GM12873 (cell line): Measurements from ENCODE around the gene KLHL10.

Source experiments
- TF ChIP-seq, protein P1 (sequence below): IDR thresholded peaks from 2 replicates; pipeline ENCODE4 v1.5.1; 2012; ENCODE audit warnings: low read depth, mild to moderate bottlenecking, moderate library complexity, low read length, control low read depth; ENCODE audit not compliant: insufficient read depth; ENCODE audit errors: missing control alignments

Gene KLHL10

DNA sequence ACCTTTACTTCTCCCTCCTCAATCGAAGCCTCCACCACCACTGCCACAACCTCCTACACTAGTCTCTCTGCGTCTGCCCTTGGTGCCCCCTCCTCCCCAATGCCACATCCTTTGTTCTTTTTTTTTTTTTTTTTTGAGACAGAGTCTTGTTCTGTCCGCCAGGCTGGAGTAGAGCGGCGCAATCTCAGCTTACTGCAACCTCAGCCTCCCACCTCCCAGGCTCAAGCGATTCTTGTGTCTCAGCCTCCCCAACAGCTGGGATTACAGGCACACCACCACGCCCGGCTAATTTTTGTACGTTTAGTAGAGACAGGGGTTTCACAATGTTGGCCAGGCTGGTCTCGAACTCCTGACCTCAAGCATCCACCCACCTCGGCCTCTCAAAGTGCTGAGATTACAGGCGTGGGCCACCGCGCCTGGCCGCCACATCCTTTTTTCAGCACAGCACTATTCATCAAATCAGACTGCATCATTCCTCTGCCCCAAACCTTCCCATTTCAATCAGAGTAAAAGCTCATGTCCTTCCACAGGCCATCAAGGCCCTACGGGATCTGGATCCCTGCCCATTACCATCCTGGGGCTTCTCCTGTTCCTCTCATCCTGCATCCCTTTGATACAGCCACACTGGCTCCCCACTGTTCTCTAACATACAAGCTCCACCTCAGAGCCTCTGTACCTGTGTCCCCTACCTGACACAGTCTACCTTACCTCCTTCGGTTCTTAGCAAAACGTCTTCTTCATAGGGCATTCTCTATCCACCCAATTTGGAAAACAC is 25.6 kb downstream of the KLHL10 start:
- TF ChIP-seq, protein P1, sequence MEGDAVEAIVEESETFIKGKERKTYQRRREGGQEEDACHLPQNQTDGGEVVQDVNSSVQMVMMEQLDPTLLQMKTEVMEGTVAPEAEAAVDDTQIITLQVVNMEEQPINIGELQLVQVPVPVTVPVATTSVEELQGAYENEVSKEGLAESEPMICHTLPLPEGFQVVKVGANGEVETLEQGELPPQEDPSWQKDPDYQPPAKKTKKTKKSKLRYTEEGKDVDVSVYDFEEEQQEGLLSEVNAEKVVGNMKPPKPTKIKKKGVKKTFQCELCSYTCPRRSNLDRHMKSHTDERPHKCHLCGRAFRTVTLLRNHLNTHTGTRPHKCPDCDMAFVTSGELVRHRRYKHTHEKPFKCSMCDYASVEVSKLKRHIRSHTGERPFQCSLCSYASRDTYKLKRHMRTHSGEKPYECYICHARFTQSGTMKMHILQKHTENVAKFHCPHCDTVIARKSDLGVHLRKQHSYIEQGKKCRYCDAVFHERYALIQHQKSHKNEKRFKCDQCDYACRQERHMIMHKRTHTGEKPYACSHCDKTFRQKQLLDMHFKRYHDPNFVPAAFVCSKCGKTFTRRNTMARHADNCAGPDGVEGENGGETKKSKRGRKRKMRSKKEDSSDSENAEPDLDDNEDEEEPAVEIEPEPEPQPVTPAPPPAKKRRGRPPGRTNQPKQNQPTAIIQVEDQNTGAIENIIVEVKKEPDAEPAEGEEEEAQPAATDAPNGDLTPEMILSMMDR, result no peak

DNA sequence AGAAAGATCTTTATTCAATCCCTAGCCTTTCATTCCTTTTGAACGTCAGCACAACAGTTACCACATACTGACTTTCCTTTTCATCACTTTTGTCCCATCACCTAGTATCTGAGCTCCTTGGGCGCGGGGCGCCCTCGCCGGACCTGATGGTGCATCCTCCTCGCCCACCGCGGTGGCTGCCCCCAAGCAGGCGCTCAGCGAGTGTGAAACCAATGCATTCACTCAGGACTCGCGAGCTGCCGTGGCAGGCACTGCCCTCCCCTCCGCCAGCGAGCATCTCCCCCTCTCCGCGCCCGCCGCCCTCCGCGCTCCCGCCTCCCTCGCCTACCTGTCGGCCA is 26.8 kb downstream of the KLHL10 start:
- TF ChIP-seq, protein P1, result no peak

DNA sequence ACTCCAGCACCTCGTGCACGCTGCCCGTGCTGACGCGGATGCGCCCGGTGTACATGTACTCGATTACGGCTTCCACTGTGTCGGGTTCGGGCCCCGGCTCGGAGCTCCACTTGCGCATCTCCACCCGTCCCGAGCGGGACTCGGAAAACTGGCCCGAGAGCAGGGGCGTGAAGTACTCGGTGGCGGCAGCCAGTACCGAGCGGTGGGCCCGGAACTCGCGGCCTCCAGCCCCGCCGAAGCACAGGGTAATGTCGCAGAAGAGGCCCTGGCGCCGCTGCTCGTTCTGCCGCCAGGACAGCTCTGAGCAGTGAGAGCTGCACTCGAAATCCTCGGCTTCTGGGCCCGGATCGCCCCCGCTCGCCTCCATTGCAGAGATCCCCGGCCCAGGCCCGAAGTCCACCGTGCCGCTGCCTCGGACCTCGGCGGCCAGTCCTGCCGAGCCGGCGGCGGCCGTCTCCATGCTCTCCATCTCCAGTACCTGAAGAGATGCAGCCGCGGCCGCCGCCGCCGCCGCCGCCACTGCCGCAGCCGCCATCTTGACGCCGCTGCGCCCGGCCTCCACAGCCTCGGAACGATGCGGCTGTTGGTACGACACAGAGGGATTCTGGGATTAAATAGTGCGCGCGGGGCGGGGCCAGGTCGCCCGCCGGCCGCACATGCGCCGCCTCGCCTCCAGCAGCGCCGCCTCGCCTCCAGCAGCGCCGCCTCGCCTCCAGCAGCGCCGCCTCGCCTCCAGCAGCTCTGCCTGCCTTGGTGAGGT is 27.4 kb downstream of the KLHL10 start, which contains the start of gene KLHL11:
Gene KLHL11 (minus strand): TSS at position 588 of the 760 bp plus-strand sequence. CDS start 53 bp downstream, at position 535.
- TF ChIP-seq, protein P1, result no peak

DNA sequence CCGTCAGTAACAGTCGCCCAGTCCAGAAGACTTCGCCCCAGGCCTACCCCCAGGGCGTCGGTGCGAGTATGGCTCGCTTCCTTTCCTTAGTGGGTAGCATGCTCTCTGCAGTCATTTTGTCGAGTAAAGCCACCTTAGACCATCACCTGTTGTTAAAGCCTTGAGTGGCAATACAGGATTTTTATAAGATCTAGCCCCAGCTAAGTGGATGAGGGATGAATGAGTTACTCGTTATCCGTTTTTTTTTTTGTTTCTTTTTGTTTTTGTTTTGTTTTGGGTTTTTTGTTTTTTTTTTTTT is 27.9 kb downstream of the KLHL10 start:
- TF ChIP-seq, protein P1, result no peak

DNA sequence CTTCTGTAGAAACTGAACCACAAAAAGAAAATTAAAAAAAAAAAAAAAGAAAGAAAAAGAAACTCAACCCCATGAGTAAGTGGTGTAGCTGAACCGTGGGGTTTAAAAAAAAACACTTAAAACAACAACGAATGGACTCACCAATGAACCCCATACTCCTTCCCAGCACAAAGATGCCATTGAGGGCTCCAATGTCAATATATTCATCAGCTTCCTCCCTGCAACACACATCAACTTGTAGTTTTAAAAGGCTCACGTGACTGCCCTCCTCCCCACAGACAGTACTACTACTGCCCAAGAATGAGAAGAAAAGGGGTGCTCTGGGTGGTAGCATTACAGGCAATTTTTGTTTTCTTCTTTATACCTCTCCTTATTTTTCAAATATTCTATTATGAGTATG is 30.9 kb downstream of the KLHL10 start:
- TF ChIP-seq, protein P1, result no peak

DNA sequence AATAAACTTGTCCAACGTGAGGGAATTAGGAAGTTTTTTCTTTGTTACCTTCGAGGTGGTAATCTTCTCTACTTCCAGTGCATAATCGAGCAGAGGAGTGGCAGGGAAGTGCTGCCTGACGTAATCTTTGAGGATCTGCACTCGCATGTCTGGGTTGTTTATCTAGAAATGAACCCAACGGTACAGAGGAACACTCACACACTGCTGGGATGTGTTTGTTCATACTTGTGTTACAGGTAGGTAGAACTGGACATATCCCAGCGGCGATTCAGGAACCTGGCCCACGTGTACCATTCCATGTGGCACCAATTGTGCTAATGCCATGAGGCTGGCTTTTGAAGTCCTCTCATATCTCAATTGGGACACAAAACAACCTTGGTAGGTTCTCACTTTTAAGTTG is 31.8 kb downstream of the KLHL10 start:
- TF ChIP-seq, protein P1, result no peak

DNA sequence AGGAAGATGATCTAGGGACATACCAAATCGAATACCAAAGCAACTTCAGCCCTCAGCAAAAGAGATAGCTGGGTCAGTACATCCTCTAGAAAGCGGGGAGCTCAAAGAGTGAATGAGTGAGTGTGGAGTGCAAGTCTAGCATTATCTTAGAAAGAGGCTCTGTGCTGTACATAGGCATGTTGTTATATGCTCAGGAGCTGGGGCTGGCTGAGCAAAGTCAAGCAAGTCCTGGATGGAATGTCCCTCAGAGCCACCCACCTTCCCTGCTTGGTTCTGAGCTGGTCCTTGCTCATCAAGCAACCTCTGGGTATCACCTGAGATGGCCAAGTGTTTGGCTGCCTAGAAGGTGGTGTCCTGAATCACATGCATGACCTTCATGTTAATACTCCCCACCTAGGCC is 32.5 kb downstream of the KLHL10 start:
- TF ChIP-seq, protein P1, result no peak
